Endothelial cell of umbilical vein (primary cell): ENCODE results near the gene CHURC1. TPM values are rescaled to one million over a fixed set of nuclear protein-coding genes. Genes with fewer than 3 reads are reported as not detected.

Experiments
- BruUV-seq: library from RNA; stranded (reverse); fragments of 400-500 nt; replicated peaks from 2 replicates; lab custom pipeline; 2021; lab: Mats Ljungman, UMichigan
- CTCF ChIA-PET: fragments of 300-600, 350-600 bp; sonication (Branson Sonifier 250); formaldehyde crosslinking; loops from one replicate; lab custom pipeline; 2021; ENCODE audit warnings: antibody characterized with exemption, inconsistent platforms; lab: Charles Lee
- POLR2A ChIA-PET: fragments of 300-600, 350-600 bp; sonication (Branson Sonifier 250); formaldehyde crosslinking; loops from one replicate; lab custom pipeline; 2021; ENCODE audit warnings: antibody characterized with exemption, inconsistent platforms; lab: Charles Lee
- DNase-seq: peaks from one replicate; pipeline ENCODE4 v3.0.0-alpha.2; 2011; ENCODE audit warnings: low read depth, low spot score
- FAIRE-seq: peaks from 2 replicates; lab custom pipeline; 2011; peaks lifted over from hg19 to GRCh38; lab: Jason Lieb, UNC
- H2AFZ ChIP-seq: 2 replicates; pipeline ENCODE4 v1.6.0; 2012; ENCODE audit warnings: low read depth, low read length, control low read depth, inconsistent platforms
- H3K27ac ChIP-seq: 2 replicates; pipeline ENCODE4 v1.5.1; 2011; ENCODE audit warnings: low read depth, mild to moderate bottlenecking, control low read depth, low read length, moderate library complexity; ENCODE audit not compliant: insufficient read depth
- H3K27me3 ChIP-seq, 2 experiments: 2 replicates each; pipeline versions ENCODE4 v1.6.0 to v1.6.1; 2011; ENCODE audit warnings: low read length in 2 of 2, mixed read lengths in 1 of 2; ENCODE audit not compliant: control insufficient read depth in 2 of 2, insufficient read depth in 2 of 2
- H3K36me3 ChIP-seq, 2 experiments: 2 replicates in 1 of 2; 3 replicates in 1 of 2; pipeline ENCODE4 v1.5.1; 2011; ENCODE audit warnings: low read length in 2 of 2, mild to moderate bottlenecking in 1 of 2, moderate library complexity in 1 of 2; ENCODE audit not compliant: control insufficient read depth in 2 of 2, insufficient read depth in 2 of 2; ENCODE audit errors: extremely low read depth in 1 of 2
- H3K4me1 ChIP-seq: 3 replicates; pipeline ENCODE4 v1.5.1; 2011; ENCODE audit warnings: mild to moderate bottlenecking, low read length; ENCODE audit not compliant: control insufficient read depth, insufficient read depth; ENCODE audit errors: extremely low read depth
- H3K4me2 ChIP-seq: 2 replicates; pipeline ENCODE4 v1.6.1; 2011; ENCODE audit warnings: low read length, control low read depth, mixed read lengths; ENCODE audit not compliant: insufficient read depth
- H3K4me3 ChIP-seq, 3 experiments: fragments of 200-600 bp in 1 of 3; sonication (generic), shearing (Covaris generic) in 1 of 3; replicated peaks in 1 of 3; 2 replicates each; pipeline ENCODE4 v1.5.1; 2011 to 2016; ENCODE audit warnings: control low read depth in 3 of 3, low read length in 3 of 3, mild to moderate bottlenecking in 2 of 3, inconsistent platforms in 1 of 3, low read depth in 1 of 3, moderate library complexity in 1 of 3; ENCODE audit not compliant: insufficient read depth in 1 of 3
- H3K79me2 ChIP-seq: 2 replicates; pipeline ENCODE4 v1.6.0; 2012; ENCODE audit warnings: low read length, inconsistent platforms; ENCODE audit not compliant: control insufficient read depth, insufficient read depth
- H3K9ac ChIP-seq: replicated peaks from 2 replicates; pipeline ENCODE3; 2011; ENCODE audit warnings: low read length, control low read depth; ENCODE audit not compliant: insufficient read depth; ENCODE audit errors: extremely low read depth
- H3K9me1 ChIP-seq: replicated peaks from 3 replicates; pipeline ENCODE4 v1.6.0; 2011; ENCODE audit warnings: mild to moderate bottlenecking, low read length; ENCODE audit not compliant: control insufficient read depth, insufficient read depth; ENCODE audit errors: extremely low read depth
- H3K9me3 ChIP-seq: replicated peaks from 2 replicates; pipeline ENCODE4 v1.5.1; 2012; ENCODE audit warnings: low read length, inconsistent platforms; ENCODE audit not compliant: control insufficient read depth, insufficient read depth
- H4K20me1 ChIP-seq: replicated peaks from 2 replicates; pipeline ENCODE3; 2011; ENCODE audit warnings: mild to moderate bottlenecking, low read length; ENCODE audit not compliant: control insufficient read depth, insufficient read depth; ENCODE audit errors: extremely low read depth
- EZH2 ChIP-seq: IDR thresholded peaks from 2 replicates; pipeline ENCODE4 v1.6.1; 2012; ENCODE audit warnings: borderline replicate concordance, low read depth, mild to moderate bottlenecking, moderate library complexity, low read length, inconsistent platforms; ENCODE audit not compliant: severe bottlenecking
- FOS ChIP-seq: IDR thresholded peaks from 2 replicates; pipeline ENCODE4 v1.6.1; 2011; ENCODE audit warnings: mild to moderate bottlenecking, low read length, moderate library complexity, borderline replicate concordance; ENCODE audit not compliant: insufficient read depth
- GATA2 ChIP-seq: IDR thresholded peaks from 2 replicates; pipeline ENCODE4 v1.7.0; 2011; ENCODE audit warnings: low read depth, mild to moderate bottlenecking, moderate library complexity, mixed read lengths, low read length; ENCODE audit not compliant: insufficient read length, insufficient read depth
- JUN ChIP-seq: IDR thresholded peaks from 2 replicates; pipeline ENCODE4 v1.6.1; 2011; ENCODE audit warnings: borderline replicate concordance, low read depth; ENCODE audit not compliant: insufficient read length, insufficient read depth
- MYC ChIP-seq: IDR thresholded peaks from one replicate; pipeline ENCODE4 v1.6.1; 2011; ENCODE audit warnings: mild to moderate bottlenecking, low read depth, low read length
- POLR2A ChIP-seq: IDR thresholded peaks from 2 replicates; pipeline ENCODE4 v1.6.1; 2012; ENCODE audit warnings: low read depth, mild to moderate bottlenecking, control low read depth, low read length
- POLR2AphosphoS5 ChIP-seq: IDR thresholded peaks from 2 replicates; pipeline ENCODE4 v1.6.1; 2012; ENCODE audit warnings: low read depth, mild to moderate bottlenecking, control low read depth, low read length, moderate library complexity; ENCODE audit not compliant: insufficient read depth
- dilution Hi-C: fragments of 300-500 bp; cut with MboI; formaldehyde crosslinking; loops from one replicate; pipeline ENCODE4 v1.15.0; 2019; ENCODE audit warnings: low sequenced_read_pairs; ENCODE audit not compliant: extremely low pct_ligation_motif_present
- intact Hi-C: fragments of 100-400 bp; cut with micrococcal nuclease; formaldehyde crosslinking; loops from one replicate; pipeline ENCODE4 v1.10.0; 2022
- polyA plus RNA-seq, 4 experiments: library from polyadenylated mRNA; depleted of rRNA in 3 of 4; stranded (reverse) in 3 of 4; unstranded in 1 of 4; fragments of >200 nt; gene quantifications; 2 replicates each; pipeline versions ENCODE4 v1.2.1 to v1.2.3, GENCODE V29; 2011 to 2012; ENCODE audit warnings: missing spikeins in 1 of 4
- total RNA-seq: library from RNA; stranded (reverse); gene quantifications from 2 replicates; pipeline ENCODE4 v1.2.3, GENCODE V29; 2021
- TF ChIP-seq, protein P1 (sequence below), 2 donors: IDR thresholded peaks; 1 replicate in 1 of 2; 2 replicates in 1 of 2; pipeline ENCODE4 v1.5.1; 2011; ENCODE audit warnings: low read length in 2 of 2, mild to moderate bottlenecking in 2 of 2, moderate library complexity in 2 of 2, control low read depth in 1 of 2, inconsistent platforms in 1 of 2, low read depth in 1 of 2; ENCODE audit not compliant: insufficient read depth in 1 of 2; ENCODE audit errors: extremely low read depth in 1 of 2
- TF ChIP-seq, protein P2 (sequence below): IDR thresholded peaks from 2 replicates; pipeline ENCODE4 v1.6.1; 2011; ENCODE audit not compliant: insufficient read depth, insufficient read length

The CHURC1 gene
- total and polyA plus RNA-seq, 2 donors (not counting 3 experiments of a cell fraction or from before 2014, with no cell fraction given) = 44.4 to 62.2 TPM

DNA sequence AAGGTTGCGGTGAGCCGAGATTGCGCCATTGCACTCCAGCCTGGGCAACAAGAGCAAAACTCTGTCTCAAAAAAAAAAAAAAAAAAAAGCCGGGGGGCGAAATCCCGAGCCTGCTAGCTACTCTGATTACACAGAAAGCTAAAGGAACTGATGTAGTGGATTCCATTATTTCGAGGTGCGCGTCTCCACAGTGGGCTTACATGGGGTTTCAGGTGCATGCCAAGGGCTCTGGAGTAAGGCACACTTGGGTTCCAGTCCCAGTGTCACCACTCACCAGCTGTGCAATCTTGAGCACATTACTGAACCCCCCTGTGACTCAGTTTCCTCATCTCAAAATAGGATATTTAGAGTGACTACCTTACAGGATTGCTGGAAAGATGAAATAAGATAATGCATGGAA lies 59.6 kb downstream of the CHURC1 start:
- Histone ChIP-seq H3K36me3 (no peaks in the 10 kb centered on the region), H3K9me3 (no peaks in the 10 kb centered on the region), H3K27me3 (peaks cover 1 to 3% of the 10 kb centered on the region in 2 experiments), H3K4me1 (peaks cover 6% of the 10 kb centered on the region), H3K79me2 (no peaks in the 10 kb centered on the region), H4K20me1 (no peaks in the 10 kb centered on the region), H3K9me1 (no peaks in the 10 kb centered on the region), H3K4me2 (no peak overlapping the region), H3K9ac (no peak overlapping the region), H3K27ac (no peak overlapping the region), H2AFZ (no peak overlapping the region), H3K4me3 (no peak overlapping the region)
- TF ChIP-seq, protein P1, sequence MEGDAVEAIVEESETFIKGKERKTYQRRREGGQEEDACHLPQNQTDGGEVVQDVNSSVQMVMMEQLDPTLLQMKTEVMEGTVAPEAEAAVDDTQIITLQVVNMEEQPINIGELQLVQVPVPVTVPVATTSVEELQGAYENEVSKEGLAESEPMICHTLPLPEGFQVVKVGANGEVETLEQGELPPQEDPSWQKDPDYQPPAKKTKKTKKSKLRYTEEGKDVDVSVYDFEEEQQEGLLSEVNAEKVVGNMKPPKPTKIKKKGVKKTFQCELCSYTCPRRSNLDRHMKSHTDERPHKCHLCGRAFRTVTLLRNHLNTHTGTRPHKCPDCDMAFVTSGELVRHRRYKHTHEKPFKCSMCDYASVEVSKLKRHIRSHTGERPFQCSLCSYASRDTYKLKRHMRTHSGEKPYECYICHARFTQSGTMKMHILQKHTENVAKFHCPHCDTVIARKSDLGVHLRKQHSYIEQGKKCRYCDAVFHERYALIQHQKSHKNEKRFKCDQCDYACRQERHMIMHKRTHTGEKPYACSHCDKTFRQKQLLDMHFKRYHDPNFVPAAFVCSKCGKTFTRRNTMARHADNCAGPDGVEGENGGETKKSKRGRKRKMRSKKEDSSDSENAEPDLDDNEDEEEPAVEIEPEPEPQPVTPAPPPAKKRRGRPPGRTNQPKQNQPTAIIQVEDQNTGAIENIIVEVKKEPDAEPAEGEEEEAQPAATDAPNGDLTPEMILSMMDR (IDR thresholded peaks at IDR 0.05; ENCODE audit: extremely low read depth in 1 of 2, insufficient read depth in 1 of 2, low read depth in 1 of 2, low read length in 2 of 2) = no peak
- TF ChIP-seq MYC = no peak
- no peak for TF ChIP-seq POLR2AphosphoS5
- no peak for TF ChIP-seq GATA2
- no peak for DNase-seq
- ChIA-PET CTCF (interaction anchor here (0.5 to 3.7 kb wide), 4 partner anchors 8 to 18 kb away, joined by 3 to 17 read pairs (median 6); partner anchors contain the start of gene FNTB), POLR2A (no interaction called here)
- intact Hi-C loops = no loop called here
- no TSS peak for BruUV-seq
- dilution Hi-C loops = no loop called here
- no peak for FAIRE-seq

DNA sequence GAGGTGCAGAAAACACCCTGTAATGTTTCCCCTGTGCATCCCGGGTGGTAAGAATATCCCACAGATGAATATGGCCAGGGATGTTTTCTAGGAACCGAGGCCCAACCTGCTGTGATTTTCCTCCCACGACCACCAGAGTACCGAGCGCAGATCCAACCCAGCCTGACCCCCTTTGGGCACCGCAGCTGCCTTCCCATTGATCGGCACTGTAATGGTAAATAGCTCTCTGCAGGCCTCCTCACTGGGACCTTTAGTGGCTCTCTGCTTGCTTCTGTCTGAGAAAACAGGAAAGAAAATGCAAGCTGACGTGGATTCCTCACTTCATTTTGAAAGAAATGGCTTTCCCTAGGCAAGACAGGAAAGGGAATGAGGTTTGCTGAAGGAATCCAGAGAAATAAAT lies 60.3 kb downstream of the CHURC1 start:
- no peak for FAIRE-seq
- H3K9me3 ChIP-seq = no peaks in the 10 kb centered on the region
- no peak overlapping the region for H3K9ac ChIP-seq
- POLR2A ChIA-PET = no interaction called here
- no peak for DNase-seq
- no peak overlapping the region for H3K4me2 ChIP-seq
- no peaks in the 10 kb centered on the region for H3K79me2 ChIP-seq
- no peak overlapping the region for H3K27ac ChIP-seq
- peaks cover 6% of the 10 kb centered on the region for H3K4me1 ChIP-seq
- no peaks in the 10 kb centered on the region for H4K20me1 ChIP-seq
- CTCF ChIA-PET = interaction anchor here (0.8 to 3.7 kb wide), 3 partner anchors 12 to 46 kb away, joined by 3 to 17 read pairs (median 6); partner anchors contain the start of gene FNTB
- H3K36me3 ChIP-seq = no peaks in the 10 kb centered on the region
- TF ChIP-seq, protein P2, sequence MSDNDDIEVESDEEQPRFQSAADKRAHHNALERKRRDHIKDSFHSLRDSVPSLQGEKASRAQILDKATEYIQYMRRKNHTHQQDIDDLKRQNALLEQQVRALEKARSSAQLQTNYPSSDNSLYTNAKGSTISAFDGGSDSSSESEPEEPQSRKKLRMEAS = no peak
- TF ChIP-seq POLR2AphosphoS5 (no peak), POLR2A (no peak), MYC (no peak), GATA2 (no peak), EZH2 (no peak), FOS (no peak), JUN (no peak)
- TF ChIP-seq, protein P1 (IDR thresholded peaks at IDR 0.05; ENCODE audit: extremely low read depth in 1 of 2, insufficient read depth in 1 of 2, low read depth in 1 of 2, low read length in 2 of 2) = no peak
- no peak overlapping the region for H2AFZ ChIP-seq
- H3K4me3 ChIP-seq = no peak overlapping the region
- intact Hi-C loops = no loop called here
- peaks cover 3% of the 10 kb centered on the region in 2 experiments for H3K27me3 ChIP-seq
- no TSS peak for BruUV-seq
- no peaks in the 10 kb centered on the region for H3K9me1 ChIP-seq
- dilution Hi-C loops = no loop called here
